ENCODE results near the gene MYOG.

MYOG gene

DNA sequence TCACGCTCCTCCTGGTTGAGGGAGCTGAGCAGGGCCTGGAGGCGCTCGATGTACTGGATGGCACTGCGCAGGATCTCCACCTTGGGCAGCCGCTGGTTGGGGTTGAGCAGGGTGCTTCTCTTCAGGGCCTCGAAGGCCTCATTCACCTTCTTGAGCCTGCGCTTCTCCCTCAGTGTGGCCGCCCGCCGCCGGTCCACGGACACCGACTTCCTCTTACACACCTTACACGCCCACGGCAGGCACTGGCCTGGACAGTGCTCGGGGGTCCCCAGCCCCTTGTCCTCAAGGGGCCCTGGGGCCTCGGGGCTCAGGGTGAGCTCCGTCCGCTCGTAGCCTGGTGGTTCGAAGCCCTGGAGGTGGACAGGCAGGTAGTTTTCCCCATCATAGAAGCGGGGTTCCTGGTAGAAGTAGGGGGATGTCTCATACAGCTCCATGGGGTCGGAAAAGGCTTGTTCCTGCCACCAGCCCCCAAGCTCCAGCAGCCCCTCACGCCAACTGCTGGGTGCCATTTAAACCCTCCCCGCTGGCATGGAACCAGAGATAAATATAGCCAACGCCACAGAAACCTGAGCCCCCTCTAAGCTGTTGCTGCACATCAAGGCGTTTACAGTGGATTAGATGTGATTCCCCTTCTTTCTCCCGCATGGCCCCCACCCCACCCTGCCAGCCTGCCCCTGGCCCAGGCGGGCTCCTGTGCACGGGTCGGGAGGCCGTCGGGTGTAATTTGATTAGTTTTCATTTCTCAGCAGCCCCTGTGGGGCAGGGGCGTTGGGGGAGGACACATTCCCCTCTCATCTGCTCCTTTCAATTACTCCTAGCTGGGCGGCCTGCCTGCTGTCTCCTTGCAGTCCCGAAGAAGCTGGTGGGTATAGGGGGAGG lies at the start of gene MYOG:
MYOG (minus strand) TSS at position 485 of the 879 bp plus-strand sequence; CDS start at position 434, 51 bp downstream.
- no peak for DNase-seq (ENCODE audit: low read depth)

GRCh38 chr1:203133970-203134725 lies 48.3 kb upstream of the MYOG start:
- no peak for DNase-seq (ENCODE audit: low read depth)

- no peak for DNase-seq (ENCODE audit: low read depth)
Measured at GRCh38 chr1:203131548-203132200, 45.9 kb upstream of the MYOG start.

DNA sequence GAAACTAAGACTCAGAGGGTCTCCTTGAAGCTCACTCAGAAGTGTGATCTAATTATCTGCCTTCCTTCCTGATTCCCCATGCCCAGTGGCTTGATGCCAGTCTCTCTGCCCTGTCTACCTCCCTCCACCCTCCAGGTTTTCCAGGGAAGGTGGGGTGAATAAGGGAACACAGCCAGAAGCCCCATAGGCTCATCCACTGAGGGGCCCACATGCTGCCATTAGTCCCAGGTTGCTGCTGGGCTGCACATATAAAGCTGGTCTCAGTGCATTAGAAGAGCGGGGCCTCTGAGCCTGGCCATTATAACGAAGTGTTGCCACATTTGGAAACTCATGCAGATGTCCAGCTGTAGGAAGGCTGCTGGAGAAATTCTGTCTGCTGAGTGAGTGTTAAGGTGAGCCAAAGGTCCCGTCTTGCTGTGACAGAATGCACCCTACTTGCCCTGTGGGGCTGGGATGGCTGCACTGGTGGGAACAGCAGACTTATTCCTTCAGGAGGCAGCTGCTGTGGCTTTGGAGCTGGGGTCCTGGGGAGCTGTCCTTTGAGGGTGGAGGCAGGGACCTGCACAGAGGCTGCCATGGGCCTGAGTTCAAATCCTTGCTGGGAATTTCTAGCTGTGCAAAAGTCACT lies 44.7 kb upstream of the MYOG start:
- DNase-seq (ENCODE audit: low read depth): no peak

DNA sequence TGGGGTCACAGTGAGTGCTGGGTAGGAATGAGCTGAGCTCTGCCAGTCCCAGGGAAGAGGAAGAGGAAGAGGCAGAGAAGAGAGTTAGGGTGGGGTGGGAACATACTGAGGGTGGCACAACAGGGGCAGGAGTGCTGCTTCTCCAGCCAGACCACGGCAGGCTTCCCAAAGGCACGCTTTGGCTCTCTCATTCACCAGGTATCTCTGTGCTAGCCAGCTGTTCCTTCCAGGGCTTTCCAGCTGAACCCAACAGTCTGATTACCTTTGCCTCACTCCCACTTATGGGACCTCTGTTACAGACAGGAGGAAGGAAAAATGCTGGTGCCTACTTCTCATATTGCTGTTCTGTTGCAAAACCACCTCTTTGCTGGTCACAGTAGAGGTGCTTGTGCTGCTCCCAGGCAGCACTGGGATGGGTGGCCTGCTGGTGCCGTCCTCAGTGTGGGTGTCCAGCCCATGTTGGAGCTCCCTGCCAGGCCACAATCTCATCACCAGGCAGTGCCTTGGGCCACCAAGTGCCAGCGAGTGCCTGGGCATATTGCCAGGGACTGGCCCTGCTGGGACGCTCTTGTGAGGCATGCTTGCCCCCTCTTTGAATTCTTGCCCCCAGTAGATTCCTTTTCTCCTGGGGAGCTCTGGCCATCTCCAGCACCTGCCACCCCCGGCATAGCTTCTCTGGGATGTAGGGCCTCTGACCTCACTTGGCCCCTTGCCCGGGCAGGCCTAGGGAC lies 43.9 kb upstream of the MYOG start:
- DNase-seq (ENCODE audit: low read depth): no peak

GRCh38 chr1:203128716-203129500 lies 43.1 kb upstream of the MYOG start:
- DNase-seq (ENCODE audit: low read depth): no peak

DNA sequence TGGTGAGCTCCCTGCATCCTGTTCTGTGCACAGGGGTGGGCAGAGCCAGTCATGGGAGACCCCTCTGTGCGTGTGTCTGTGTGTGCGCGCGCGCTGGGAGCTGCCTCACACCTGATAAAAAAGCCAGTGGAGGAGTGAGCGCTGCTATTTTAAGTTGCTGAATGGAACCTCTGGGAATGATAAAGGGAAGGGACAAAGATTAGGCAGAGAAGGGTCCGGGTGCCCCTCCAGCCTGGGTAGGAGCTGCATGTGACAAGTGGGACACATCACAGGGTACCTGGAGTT lies 42.6 kb upstream of the MYOG start:
- no peak for DNase-seq (ENCODE audit: low read depth)

DNA sequence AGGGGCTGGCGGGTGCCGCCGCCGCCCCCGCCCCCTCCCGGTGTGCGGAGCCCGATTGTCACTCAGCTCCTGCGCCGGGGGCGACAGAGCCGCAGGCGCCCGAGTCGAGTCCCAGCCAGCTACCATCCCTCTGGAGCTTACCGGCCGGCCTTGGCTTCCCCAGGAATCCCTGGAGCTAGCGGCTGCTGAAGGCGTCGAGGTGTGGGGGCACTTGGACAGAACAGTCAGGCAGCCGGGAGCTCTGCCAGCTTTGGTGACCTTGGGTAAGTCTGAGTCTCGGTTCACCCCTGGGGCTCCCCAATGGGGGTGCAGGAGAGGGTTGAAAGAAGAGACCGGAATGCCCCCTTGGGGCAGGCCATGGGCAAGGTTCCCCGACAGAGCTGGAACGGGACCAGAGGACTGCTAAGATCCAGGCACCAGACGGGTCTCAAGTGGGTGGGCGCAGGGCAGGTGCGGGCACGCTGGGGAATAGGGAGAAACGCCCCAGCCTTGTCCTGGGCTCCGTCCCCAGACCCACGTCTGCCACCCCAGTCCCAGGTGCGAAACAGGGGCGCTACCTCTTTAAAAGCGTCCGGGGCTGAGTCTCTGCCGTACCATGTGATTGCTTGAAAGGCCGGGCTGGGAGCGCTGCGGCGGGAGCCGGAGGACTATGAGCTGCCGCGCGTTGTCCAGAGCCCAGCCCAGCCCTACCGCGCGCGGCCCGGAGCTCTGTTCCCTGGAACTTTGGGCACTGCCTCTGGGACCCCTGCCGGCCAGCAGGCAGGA lies 42.0 kb upstream of the MYOG start, which contains the start of gene ADORA1:
ADORA1 (plus strand) TSS at position 61 of the 765 bp plus-strand sequence. CDS start 1,116 bp downstream, outside the sequence.
- DNase-seq (ENCODE audit: low read depth): no peak

DNA sequence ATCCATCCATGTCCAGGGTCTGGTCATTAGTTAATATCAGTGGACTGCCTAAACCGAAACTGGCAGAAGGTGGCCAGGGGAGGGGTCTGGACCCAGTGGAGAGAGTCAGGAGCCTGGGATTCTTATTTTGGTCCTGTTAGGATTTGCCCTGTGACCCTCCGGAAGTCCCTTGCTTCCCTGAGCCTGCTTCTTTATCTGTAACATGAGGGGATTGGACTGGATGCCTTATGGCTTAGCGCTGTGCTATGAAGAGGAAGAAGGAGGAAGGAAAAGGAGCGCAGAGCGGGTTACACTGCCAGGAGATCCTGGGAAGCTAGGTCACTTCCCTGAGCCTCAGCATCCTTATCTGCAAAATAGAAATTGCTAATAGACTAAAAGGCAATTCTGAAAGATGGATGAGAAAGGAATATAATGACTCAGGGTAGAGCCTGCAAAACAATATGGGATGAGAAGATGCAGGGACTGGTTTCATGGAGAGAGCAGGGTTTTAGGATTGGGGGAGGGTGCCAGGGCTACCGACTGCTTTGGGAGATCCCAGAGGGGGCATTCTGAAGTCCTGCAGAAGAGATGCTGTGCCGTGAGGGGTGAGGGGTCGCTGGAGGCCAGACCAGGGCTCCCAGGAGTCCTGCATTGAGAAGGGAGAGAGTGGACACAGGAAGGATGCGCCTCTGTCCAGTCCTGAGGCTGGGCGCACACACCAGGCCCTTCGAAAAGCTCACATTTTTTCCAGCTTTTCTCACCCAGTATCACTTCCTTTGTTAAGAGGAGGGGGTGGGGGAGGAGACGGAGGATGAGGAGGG lies 41.3 kb upstream of the MYOG start:
- no peak for DNase-seq (ENCODE audit: low read depth)

DNA sequence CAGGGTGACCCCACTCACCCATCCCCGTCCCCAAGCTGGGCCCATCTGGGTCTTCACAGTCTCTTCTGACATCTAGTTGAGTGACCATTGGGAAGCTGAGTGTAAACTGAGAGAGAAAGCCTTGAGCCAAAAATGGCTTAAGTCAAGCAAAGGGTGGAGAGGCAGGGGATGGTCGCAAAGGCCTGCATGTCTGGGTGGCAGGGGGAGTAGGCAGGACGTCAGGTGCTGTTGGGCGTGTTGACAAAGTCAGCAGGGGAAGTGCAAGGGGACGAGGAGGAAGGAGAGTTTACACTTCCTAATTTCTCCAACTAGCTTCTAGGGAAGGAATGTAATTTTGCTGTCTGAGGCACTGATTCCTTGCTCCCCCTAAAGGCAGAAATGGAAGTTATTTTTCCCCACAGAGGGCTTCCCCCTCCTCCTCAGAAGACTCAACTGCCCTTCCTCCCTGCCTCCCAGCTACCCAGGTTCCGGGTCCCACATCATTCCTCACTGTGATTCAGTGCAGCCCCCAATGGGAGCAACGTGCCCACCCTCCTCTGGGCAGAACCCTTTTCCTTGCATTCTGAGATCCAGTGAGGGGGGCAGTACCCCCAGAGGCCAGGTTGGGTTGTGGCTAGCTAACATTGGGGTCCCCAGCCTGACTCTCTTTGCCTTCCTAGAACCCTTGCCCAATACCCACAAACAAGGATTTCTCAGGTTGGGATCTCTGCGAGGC lies 40.5 kb upstream of the MYOG start:
- no peak for DNase-seq (ENCODE audit: low read depth)

DNA sequence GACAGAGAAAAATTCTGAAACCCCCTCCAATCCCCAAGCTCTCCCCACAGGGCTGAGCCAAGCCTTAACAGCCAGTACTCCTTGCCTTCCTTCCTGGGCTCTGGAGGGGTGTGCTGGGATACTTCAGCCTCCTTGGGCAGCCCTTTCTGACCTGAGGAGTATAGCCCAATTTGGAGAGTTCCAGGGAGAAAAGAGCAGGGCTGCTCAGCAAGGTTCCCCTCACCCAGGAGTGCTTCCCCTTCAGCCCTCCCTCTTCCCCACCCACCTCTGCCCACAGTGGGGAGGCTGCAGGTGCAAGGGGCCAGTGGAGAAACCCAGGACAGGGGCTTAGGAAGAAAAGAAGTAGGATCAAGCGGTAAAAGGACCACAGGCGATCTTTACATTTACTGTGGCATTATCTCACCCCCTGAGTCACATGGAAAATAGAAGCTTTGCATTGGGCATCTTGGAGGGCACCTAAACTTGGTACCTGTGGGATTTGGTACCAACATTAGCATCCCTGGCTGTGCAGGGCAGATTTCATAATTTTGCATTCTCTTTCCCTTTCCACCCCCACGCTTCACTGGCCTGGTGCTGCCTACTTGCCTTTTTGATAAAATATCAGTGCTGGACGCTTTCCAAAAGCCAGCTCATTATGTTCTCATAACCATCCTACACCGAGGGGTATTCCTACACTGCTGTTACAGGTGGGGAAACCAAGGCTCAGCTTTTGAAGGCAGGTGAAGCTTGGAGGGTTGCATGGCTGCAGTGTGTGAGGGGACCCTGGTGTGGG lies 38.9 kb upstream of the MYOG start:
- no peak for DNase-seq (ENCODE audit: low read depth)

DNA sequence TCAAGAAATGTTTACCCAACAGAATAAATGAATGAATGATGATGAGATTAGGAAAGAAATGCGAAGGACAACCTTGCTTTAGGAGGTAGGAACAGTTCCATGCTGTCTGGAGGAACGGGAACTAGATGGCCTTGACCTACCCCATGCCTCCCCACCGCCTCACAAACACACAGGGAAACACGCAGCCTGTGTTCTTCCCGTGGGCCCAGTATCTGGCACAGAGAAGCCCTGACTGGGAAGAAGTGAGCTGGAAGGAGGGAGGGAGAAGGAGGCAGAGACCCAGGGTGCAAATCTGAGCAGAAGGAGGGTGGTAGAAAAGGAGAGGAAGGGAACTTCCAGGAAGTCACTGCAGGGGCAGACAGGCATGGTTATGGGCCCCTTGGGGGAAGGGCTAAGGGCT lies 38.2 kb upstream of the MYOG start:
- DNase-seq (ENCODE audit: low read depth): no peak

DNA sequence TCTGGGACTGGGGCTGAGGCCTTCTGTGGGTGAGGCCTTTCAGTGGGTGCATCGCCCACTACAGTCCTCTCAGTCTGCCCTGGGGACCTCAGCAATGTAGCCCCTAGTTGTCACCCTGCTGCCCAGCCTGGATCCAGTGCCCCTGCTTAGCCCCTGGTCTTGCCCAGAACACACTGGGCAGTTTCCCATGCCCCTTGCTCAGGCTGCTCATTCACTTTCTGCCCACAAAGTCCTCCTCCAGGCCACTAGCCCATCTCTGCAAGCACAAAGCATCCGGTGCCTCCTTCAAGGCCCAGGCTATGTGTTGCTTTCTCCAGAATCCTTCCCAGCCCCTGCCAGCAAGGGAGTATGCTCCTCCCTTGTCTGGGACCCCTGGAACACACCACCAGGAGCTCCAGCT lies 36.3 kb upstream of the MYOG start:
- no peak for DNase-seq (ENCODE audit: low read depth)

GRCh38 chr1:203121186-203122015 lies 35.6 kb upstream of the MYOG start:
- no peak for DNase-seq (ENCODE audit: low read depth)

DNA sequence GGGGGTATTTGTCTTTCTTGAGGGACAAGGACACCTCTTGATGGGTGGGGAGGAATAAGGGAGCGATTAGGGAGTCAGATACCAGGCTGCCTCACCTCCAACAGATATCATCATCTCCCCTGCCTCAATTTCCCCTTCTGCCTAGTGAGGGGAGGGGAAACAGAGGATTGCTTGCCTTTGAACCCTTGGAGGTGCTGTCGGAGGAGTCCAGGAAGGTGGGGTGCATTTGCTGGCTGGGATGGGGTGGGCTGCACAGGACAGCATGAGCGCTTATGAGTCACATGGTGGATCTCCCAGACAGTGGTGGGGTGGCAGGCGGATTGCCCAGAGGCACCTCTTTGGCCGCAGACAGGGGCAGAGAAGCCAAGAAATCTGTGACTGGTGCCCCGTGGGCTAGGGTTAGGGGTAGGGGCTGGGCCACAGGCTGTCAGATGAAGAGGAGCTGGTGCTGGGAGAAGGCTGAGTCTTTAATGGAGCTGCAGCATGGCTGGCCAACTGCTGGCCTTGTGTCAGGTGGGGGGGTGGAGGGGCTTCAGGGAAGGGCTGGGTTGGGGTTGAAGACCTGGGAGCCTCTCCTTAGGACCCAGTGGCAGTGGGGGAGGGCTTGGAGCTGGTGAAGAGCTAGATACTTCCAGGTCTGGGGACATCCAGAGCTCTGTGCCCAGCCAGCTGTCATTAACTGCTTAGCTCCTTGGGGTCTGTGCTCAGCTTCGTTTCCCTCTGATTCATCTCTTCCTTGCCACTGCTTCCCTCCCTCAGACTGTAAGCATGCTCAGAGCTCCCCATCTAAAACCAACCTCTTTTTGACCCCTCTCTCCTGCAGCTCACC lies 34.7 kb upstream of the MYOG start:
- no peak for DNase-seq (ENCODE audit: low read depth)

Measured in fibroblast of the conjunctiva (primary cell).